Dedifferentiated amniotic fluid mesenchymal stem cell (primary cell): ENCODE results near the gene STK11.

Source experiments
- DNase-seq: peaks from one replicate; pipeline ENCODE4 v3.0.0-alpha.2; 2016; ENCODE audit errors: extremely low spot score

Gene STK11

GRCh38 chr19:1274081-1274851, 68.7 kb downstream of the STK11 start:
- DNase-seq, result no peak

GRCh38 chr19:1274852-1275259, 69.3 kb downstream of the STK11 start:
- no peak for DNase-seq

DNA sequence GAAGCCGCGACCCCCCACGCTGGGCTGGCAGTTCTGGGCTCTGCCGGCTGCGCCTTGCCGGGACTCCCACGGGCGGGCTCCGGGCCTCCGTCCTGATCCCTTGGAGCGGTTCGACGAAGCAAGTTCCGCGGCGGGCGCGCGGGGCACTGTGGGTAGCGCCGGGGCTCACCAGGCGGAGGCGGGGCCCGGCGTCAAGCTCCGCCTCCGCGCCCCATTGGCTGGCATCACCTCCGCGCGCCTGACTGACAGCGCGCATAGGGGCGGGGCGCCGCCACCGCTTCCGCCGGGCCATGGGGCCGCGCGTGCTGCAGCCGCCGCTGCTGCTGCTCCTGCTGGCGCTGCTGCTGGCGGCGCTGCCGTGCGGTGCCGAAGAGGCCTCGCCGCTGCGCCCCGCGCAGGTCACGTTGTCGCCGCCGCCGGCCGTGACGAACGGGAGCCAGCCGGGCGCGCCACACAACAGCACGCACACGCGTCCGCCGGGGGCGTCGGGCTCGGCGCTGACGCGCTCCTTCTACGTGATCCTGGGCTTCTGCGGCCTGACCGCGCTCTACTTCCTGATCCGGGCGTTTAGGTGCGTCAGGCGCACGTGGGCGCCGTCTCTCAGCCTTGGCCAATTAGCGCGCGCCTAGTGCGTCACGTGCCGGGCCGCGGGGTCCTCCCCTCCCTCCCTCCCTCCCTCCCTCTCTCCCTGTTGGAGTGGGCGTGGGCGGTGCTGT, 69.8 kb downstream of the STK11 start, which contains the start of gene FAM174C:
Gene FAM174C, plus strand, starts transcription at position 271 of the 716 bp plus-strand sequence. Its CDS starts 20 bp downstream, at position 291.
- DNase-seq, result peak; percentile 94

GRCh38 chr19:1275976-1276627, 70.5 kb downstream of the STK11 start:
- DNase-seq, result no peak

- DNase-seq, result no peak
Measured at GRCh38 chr19:1276628-1277022, 71.0 kb downstream of the STK11 start.

DNA sequence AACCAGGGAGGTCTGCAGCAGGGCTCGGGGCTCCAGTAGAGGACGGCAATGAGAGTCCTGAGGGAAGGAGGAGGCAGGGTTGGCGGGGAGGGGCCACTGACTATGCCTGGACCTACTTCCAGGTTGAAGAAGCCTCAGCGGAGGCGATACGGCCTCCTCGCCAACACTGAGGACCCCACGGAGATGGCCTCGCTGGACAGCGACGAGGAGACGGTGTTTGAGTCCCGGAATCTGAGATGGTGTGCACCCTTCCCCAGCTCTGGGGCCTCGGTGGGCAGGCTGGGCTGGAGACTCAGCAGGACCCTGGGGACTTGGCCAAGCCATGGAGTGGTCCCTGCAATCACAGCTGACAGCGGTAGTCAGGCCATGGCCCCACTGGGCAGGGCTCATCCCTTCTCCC, 71.5 kb downstream of the STK11 start:
- DNase-seq, result no peak
